NB4 (cell line): ENCODE measurements around the gene CD8B.
"Not testable (repeated sequence)": the region's sequence is repeated elsewhere in the genome, so short reads cannot be mapped to it uniquely, and the experiment has no call there.

Source experiments
- MYC ChIP-seq: IDR thresholded peaks from 2 replicates; pipeline ENCODE4 v1.6.1; 2011; ENCODE audit warnings: low read depth, low read length
- POLR2A ChIP-seq: IDR thresholded peaks from 2 replicates; pipeline ENCODE4 v1.6.1; 2011; ENCODE audit warnings: mild to moderate bottlenecking; ENCODE audit not compliant: insufficient read length; ENCODE audit errors: extremely low read depth
- TF ChIP-seq, protein P1 (sequence below): IDR thresholded peaks from one replicate; pipeline ENCODE4 v1.5.1; 2012; ENCODE audit warnings: low read depth, low read length

DNA sequence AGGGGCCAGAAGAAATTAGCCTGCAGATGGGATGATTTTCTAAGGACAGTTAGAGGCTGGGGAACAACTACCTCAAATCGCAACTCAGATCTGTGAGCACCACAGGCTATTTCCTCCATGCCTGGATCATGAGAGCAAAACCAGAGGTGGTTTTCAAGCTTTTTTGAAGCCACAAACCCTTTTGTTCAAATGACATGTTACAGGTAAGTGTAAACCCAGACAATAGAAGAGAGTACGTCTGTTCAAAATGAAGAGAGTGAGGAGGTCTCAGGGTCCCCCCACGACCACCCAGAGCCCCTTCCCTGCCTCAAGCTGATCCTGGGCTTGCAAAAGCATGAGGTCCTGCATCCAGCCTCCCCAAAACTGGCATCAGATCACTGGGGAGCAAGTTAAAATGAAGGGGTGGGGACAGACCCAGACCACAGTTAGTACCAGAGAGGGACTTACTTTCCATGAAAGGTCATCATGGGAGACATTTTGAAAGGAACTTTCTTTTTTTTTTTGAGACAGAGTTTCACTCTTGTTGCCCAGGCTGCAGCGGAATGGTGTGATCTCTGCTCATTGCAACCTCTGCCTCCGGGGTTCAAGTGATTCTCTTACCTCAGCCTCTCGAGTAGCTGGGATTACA lies 19.0 kb downstream of the CD8B start:
- TF ChIP-seq MYC, POLR2A: not testable (repeated sequence)
- TF ChIP-seq, protein P1, sequence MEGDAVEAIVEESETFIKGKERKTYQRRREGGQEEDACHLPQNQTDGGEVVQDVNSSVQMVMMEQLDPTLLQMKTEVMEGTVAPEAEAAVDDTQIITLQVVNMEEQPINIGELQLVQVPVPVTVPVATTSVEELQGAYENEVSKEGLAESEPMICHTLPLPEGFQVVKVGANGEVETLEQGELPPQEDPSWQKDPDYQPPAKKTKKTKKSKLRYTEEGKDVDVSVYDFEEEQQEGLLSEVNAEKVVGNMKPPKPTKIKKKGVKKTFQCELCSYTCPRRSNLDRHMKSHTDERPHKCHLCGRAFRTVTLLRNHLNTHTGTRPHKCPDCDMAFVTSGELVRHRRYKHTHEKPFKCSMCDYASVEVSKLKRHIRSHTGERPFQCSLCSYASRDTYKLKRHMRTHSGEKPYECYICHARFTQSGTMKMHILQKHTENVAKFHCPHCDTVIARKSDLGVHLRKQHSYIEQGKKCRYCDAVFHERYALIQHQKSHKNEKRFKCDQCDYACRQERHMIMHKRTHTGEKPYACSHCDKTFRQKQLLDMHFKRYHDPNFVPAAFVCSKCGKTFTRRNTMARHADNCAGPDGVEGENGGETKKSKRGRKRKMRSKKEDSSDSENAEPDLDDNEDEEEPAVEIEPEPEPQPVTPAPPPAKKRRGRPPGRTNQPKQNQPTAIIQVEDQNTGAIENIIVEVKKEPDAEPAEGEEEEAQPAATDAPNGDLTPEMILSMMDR = not testable (repeated sequence)
